Esophagus (tissue), 2 donors: ENCODE measurements around the gene JCHAIN. TPM values are rescaled to one million over a fixed set of nuclear protein-coding genes. Genes with fewer than 3 reads are reported as not detected.
"Not testable (repeated sequence)": the region's sequence is repeated elsewhere in the genome, so short reads cannot be mapped to it uniquely, and the experiment has no call there.

Experiments used
- H3K27ac ChIP-seq, 2 donors: one replicate each; pipeline ENCODE4 v1.5.1; 2013; ENCODE audit warnings: low read depth in 2 of 2, mild to moderate bottlenecking in 2 of 2, inconsistent platforms in 1 of 2, low read length in 1 of 2, moderate library complexity in 1 of 2
- H3K27me3 ChIP-seq, 2 donors: one replicate each; pipeline ENCODE4 v1.6.1; 2013; ENCODE audit warnings: low read length in 2 of 2, control low read depth in 1 of 2, mild to moderate bottlenecking in 1 of 2; ENCODE audit not compliant: insufficient read depth in 2 of 2, control insufficient read depth in 1 of 2
- H3K36me3 ChIP-seq, 2 donors: one replicate each; pipeline ENCODE4 v1.6.1; 2013; ENCODE audit warnings: low read length in 1 of 2; ENCODE audit not compliant: control insufficient read depth in 2 of 2, insufficient read depth in 2 of 2
- H3K4me1 ChIP-seq, 2 donors: one replicate each; pipeline ENCODE4 v1.6.1; 2013; ENCODE audit warnings: low read length in 1 of 2; ENCODE audit not compliant: control insufficient read depth in 2 of 2, insufficient read depth in 2 of 2
- H3K4me3 ChIP-seq, 2 donors: one replicate each; pipeline ENCODE4 v1.5.1; 2013; ENCODE audit warnings: low read length in 2 of 2, mild to moderate bottlenecking in 2 of 2, low read depth in 1 of 2, moderate library complexity in 1 of 2
- H3K9me3 ChIP-seq, 2 donors: one replicate each; pipeline ENCODE4 v1.6.1; 2013; ENCODE audit warnings: mild to moderate bottlenecking in 2 of 2, low read depth in 1 of 2, low read length in 1 of 2, moderate library complexity in 1 of 2; ENCODE audit not compliant: control insufficient read depth in 2 of 2, insufficient read depth in 1 of 2
- WGBS, 2 donors: extraction: QIAGEN DNeasy Blood & Tissue Kit; methylation state at CpG; one replicate each; pipeline ENCODE4 v1.1.7; 2013; 5-methylcytosine and 5-hydroxymethylcytosine counted together
- polyA plus RNA-seq, 2 donors: library from polyadenylated mRNA; stranded (reverse); fragments of 200-250 nt; gene quantifications; one replicate each; pipeline ENCODE4 v1.2.3, GENCODE V29; 2013
- donor health status: healthy with polysubstance abuse.
- donor health status: Bipolar disorder and iron deficiency.

Gene JCHAIN
- polyA plus RNA-seq, 2 donors: 4.2 to 5.4 TPM

GRCh38 chr4:70657326-70657725, 9.0 kb downstream of the JCHAIN start:
- H3K27ac ChIP-seq: no peak overlapping the region
- no peak overlapping the region for H3K4me3 ChIP-seq
- no peaks in the 10 kb centered on the region for H3K4me1 ChIP-seq
- H3K36me3 ChIP-seq: no peaks in the 10 kb centered on the region
- no peaks in the 10 kb centered on the region for H3K27me3 ChIP-seq
- WGBS, 2 donors: 82 to 85% methylated on average over 5 of the region's 5 CpGs
- no peaks in the 10 kb centered on the region for H3K9me3 ChIP-seq

GRCh38 chr4:70654605-70655011, 11.7 kb downstream of the JCHAIN start:
- Histone ChIP-seq H3K9me3 (no peaks in the 10 kb centered on the region), H3K4me1 (no peaks in the 10 kb centered on the region), H3K36me3 (no peaks in the 10 kb centered on the region), H3K27me3 (no peaks in the 10 kb centered on the region), H3K4me3 (no peak overlapping the region), H3K27ac (no peak overlapping the region)
- WGBS, 2 donors: 64 to 75% methylated on average over 5 of the region's 5 CpGs

- Histone ChIP-seq H3K27ac (no peak overlapping the region), H3K4me3 (no peak overlapping the region), H3K36me3 (no peaks in the 10 kb centered on the region), H3K9me3 (no peaks in the 10 kb centered on the region), H3K27me3 (no peaks in the 10 kb centered on the region), H3K4me1 (no peaks in the 10 kb centered on the region)
- 5 to 8% methylated on average over 4 of the region's 4 CpGs for WGBS, 2 donors
Observed at GRCh38 chr4:70651864-70652506, 14.3 kb downstream of the JCHAIN start.

- not testable (repeated sequence) for H3K27ac ChIP-seq, H3K4me1 ChIP-seq, H3K4me3 ChIP-seq, H3K36me3 ChIP-seq, H3K27me3 ChIP-seq, H3K9me3 ChIP-seq
- 82 to 85% methylated on average over 4 of the region's 4 CpGs for WGBS, 2 donors
Observed at GRCh38 chr4:70650741-70651140, 15.6 kb downstream of the JCHAIN start.

- H3K4me3 ChIP-seq: no peak overlapping the region
- no peaks in the 10 kb centered on the region for H3K9me3 ChIP-seq
- WGBS, 2 donors: 74 to 78% methylated on average over 2 of the region's 2 CpGs
- no peaks in the 10 kb centered on the region for H3K36me3 ChIP-seq
- H3K4me1 ChIP-seq: no peaks in the 10 kb centered on the region
- H3K27me3 ChIP-seq: no peaks in the 10 kb centered on the region
- no peak overlapping the region for H3K27ac ChIP-seq
Observed at GRCh38 chr4:70640192-70640591, 26.1 kb downstream of the JCHAIN start.

GRCh38 chr4:70637239-70637913, 28.9 kb downstream of the JCHAIN start:
- Histone ChIP-seq H3K36me3 (no peaks in the 10 kb centered on the region), H3K27me3 (no peaks in the 10 kb centered on the region), H3K4me3 (no peak overlapping the region), H3K4me1 (no peaks in the 10 kb centered on the region), H3K9me3 (no peaks in the 10 kb centered on the region), H3K27ac (no peak overlapping the region)
- WGBS, 2 donors: 38 to 51% methylated on average over 8 of the region's 8 CpGs

- Histone ChIP-seq H3K9me3 (no peaks in the 10 kb centered on the region), H3K4me1 (no peaks in the 10 kb centered on the region), H3K27me3 (no peaks in the 10 kb centered on the region), H3K27ac (no peak overlapping the region), H3K4me3 (no peak overlapping the region), H3K36me3 (no peaks in the 10 kb centered on the region)
- WGBS, 2 donors: 70 to 71% methylated on average over 5 of the region's 5 CpGs
Observed at GRCh38 chr4:70634482-70634881, 31.8 kb downstream of the JCHAIN start.

GRCh38 chr4:70632028-70632427, 34.3 kb downstream of the JCHAIN start:
- 80 to 84% methylated on average over 1 of the region's 1 CpG for WGBS, 2 donors
- Histone ChIP-seq H3K4me1 (no peaks in the 10 kb centered on the region), H3K27me3 (no peaks in the 10 kb centered on the region), H3K36me3 (no peaks in the 10 kb centered on the region), H3K27ac (no peak overlapping the region), H3K9me3 (no peaks in the 10 kb centered on the region), H3K4me3 (no peak overlapping the region)

GRCh38 chr4:70630162-70630561, 36.1 kb downstream of the JCHAIN start:
- Histone ChIP-seq H3K27me3 (no peaks in the 10 kb centered on the region), H3K9me3 (no peaks in the 10 kb centered on the region), H3K36me3 (no peaks in the 10 kb centered on the region), H3K4me1 (no peaks in the 10 kb centered on the region), H3K27ac (no peak overlapping the region), H3K4me3 (no peak overlapping the region)
- WGBS, 2 donors: 72 to 77% methylated on average over 3 of the region's 3 CpGs
